Measurements from ENCODE around the gene NACA. TPM values are rescaled to one million over a fixed set of nuclear protein-coding genes. Genes with fewer than 3 reads are reported as not detected.
"Not testable (repeated sequence)": the region's sequence is repeated elsewhere in the genome, so short reads cannot be mapped to it uniquely, and the experiment has no call there.

Gene NACA
- polyA plus RNA-seq, 1 of the 3 experiments (the other 2 are of a cell fraction): 523 TPM

GRCh38 chr12:56728139-56728861, 3.2 kb upstream of the NACA start:
- no peak overlapping the region for H3K4me2 ChIP-seq
- no peak overlapping the region for H3K27ac ChIP-seq (ENCODE audit: low read depth in 2 of 2, low read length in 1 of 2)
- H3K9me3 ChIP-seq: no peaks in the 10 kb centered on the region
- no peaks in the 10 kb centered on the region for H3K27me3 ChIP-seq (ENCODE audit: insufficient read depth)
- no peak overlapping the region for H3K9ac ChIP-seq
- H4K20me1 ChIP-seq (ENCODE audit: insufficient read depth): peaks cover 10% of the 10 kb centered on the region
- no peak overlapping the region for H3K4me3 ChIP-seq (ENCODE audit: low read depth in 2 of 2, low read length in 1 of 2)
- WGBS (ENCODE audit: low lambda C conversion rate): 93% methylated on average over 11 of the region's 11 CpGs
- TF ChIP-seq ELF1 (IDR thresholded peaks at IDR 0.05): no peak
- TF ChIP-seq POLR2AphosphoS5 (IDR thresholded peaks at IDR 0.05; ENCODE audit: low read depth, low read length): no peak
- no peak for TF ChIP-seq YY1 (IDR thresholded peaks at IDR 0.05; ENCODE audit: low read depth)
- no peak for TF ChIP-seq EZH2phosphoT487 (IDR thresholded peaks at IDR 0.05; ENCODE audit: borderline replicate concordance, low read depth)
- TF ChIP-seq SIN3A (IDR thresholded peaks at IDR 0.05; ENCODE audit: borderline replicate concordance, low read depth, low read length): no peak
- no peak for TF ChIP-seq REST (IDR thresholded peaks at IDR 0.05; ENCODE audit: low read depth, low read length)
- no peak for TF ChIP-seq CHD2 (IDR thresholded peaks at IDR 0.05; ENCODE audit: low read length, partially characterized antibody)
- no peak for TF ChIP-seq USF2 (IDR thresholded peaks at IDR 0.05; ENCODE audit: borderline replicate concordance, low read depth, low read length)
- TF ChIP-seq USF1 (IDR thresholded peaks at IDR 0.05; ENCODE audit: borderline replicate concordance, low read depth): no peak
- TF ChIP-seq SMC3 (IDR thresholded peaks at IDR 0.05; ENCODE audit: low read depth, low read length): no peak
- TF ChIP-seq NRF1 (IDR thresholded peaks at IDR 0.05; ENCODE audit: low read depth, low read length): no peak
- TF ChIP-seq ZBTB33 (IDR thresholded peaks at IDR 0.05; ENCODE audit: borderline replicate concordance, low read depth): no peak
- TF ChIP-seq FOXM1 (IDR thresholded peaks at IDR 0.05; ENCODE audit: low read depth): no peak
- H3F3A ChIP-seq (replicated peaks; ENCODE audit: insufficient read depth): peaks cover 24% of the 10 kb centered on the region
- no peaks in the 10 kb centered on the region for H3K9me2 ChIP-seq
- POLR2A ChIA-PET: no interaction called here
- peaks cover 5 to 6% of the 10 kb centered on the region in 2 experiments; a peak in 3 of 4 replicates for H3K4me1 ChIP-seq (ENCODE audit: control insufficient read depth in 1 of 2, insufficient read depth in 2 of 2, low read depth in 1 of 2, low read length in 1 of 2)
- H3K36me3 ChIP-seq (replicated peaks in 1 of 2; ENCODE audit: control insufficient read depth in 1 of 2, insufficient read depth in 2 of 2, low read length in 1 of 2): peaks cover 4 to 22% of the 10 kb centered on the region in 2 experiments
- no peak for DNase-seq
- no peak overlapping the region for H2AFZ ChIP-seq (ENCODE audit: low read depth)
- CTCF ChIA-PET: interaction anchor here (0.6 to 2.1 kb wide), 5 partner anchors 10 to 293 kb away, joined by 3 to 8 read pairs (median 3); no protein-coding TSS in a partner anchor
- peaks cover 19% of the 10 kb centered on the region for H3K79me2 ChIP-seq (ENCODE audit: insufficient read depth)

GRCh38 chr12:56726196-56726675, 1.1 kb upstream of the NACA start:
- peaks cover 39% of the 10 kb centered on the region for H3K79me2 ChIP-seq (ENCODE audit: insufficient read depth)
- not testable (repeated sequence) for H3K9me2 ChIP-seq; DNase-seq; H3K27me3 ChIP-seq (ENCODE audit: insufficient read depth); H3K4me3 ChIP-seq (ENCODE audit: low read depth in 2 of 2, low read length in 1 of 2); H3K9me3 ChIP-seq
- H3K4me1 ChIP-seq (ENCODE audit: control insufficient read depth in 1 of 2, insufficient read depth in 2 of 2, low read depth in 1 of 2, low read length in 1 of 2): peaks cover 19 to 26% of the 10 kb centered on the region in 2 experiments
- CTCF ChIA-PET: interaction anchor here (0.6 to 2.1 kb wide), 5 partner anchors 14 to 336 kb away, joined by 3 to 8 read pairs (median 3); no protein-coding TSS in a partner anchor
- H2AFZ ChIP-seq (ENCODE audit: low read depth): peak overlapping the region; percentile 88; the same call in 1 of the 2 replicates
- H4K20me1 ChIP-seq (ENCODE audit: insufficient read depth): peaks cover 31% of the 10 kb centered on the region
- peak overlapping the region; percentile 91 for H3K4me2 ChIP-seq
- WGBS (ENCODE audit: low lambda C conversion rate): 96% methylated on average over 15 of the region's 15 CpGs
- H3F3A ChIP-seq (replicated peaks; ENCODE audit: insufficient read depth): peaks cover 19% of the 10 kb centered on the region
- POLR2A ChIA-PET: interaction anchor here (0.9 to 1.5 kb wide), 5 partner anchors 13 to 301 kb away, joined by 3 to 19 read pairs (median 6); partner anchors contain the start of gene PTGES3
- peaks cover 19 to 20% of the 10 kb centered on the region in 2 experiments for H3K36me3 ChIP-seq (replicated peaks in 1 of 2; ENCODE audit: control insufficient read depth in 1 of 2, insufficient read depth in 2 of 2, low read length in 1 of 2)
- H3K27ac ChIP-seq (ENCODE audit: low read depth in 2 of 2, low read length in 1 of 2): peak overlapping the region; percentile 91 to 93
- H3K9ac ChIP-seq: peak overlapping the region; percentile 98; the same call in 1 of the 2 replicates
